ENCODE results near the gene PDE7B. TPM values are rescaled to one million over a fixed set of nuclear protein-coding genes. Genes with fewer than 3 reads are reported as not detected.
A peak's percentile ranks its signal among the peaks of the same experiment; 100 is the strongest.
"Not testable (repeated sequence)": the region's sequence is repeated elsewhere in the genome, so short reads cannot be mapped to it uniquely, and the experiment has no call there.

Gene PDE7B
- total RNA-seq, 1 donor from 2014 or later, result 58.5 TPM

DNA sequence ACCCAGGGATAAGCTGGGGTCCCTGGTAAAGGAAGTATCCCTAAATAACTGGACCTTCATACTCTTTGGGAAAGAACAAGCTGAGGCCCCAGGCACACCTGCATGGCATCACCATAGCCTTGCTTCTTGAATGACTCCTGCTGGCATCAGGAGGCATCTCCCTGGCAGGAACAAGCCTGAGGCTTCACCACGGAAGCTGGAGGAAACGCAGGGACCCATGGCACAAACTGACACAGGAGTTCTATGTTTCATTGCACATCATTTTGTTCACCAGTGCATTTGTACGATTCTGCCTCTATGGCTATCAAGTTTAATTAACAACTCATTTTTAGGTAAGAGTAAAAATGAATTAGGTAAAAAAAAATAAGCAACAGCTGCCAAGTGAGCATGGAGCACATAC is 619 bp upstream of the PDE7B start:
- no peak for DNase-seq

DNA sequence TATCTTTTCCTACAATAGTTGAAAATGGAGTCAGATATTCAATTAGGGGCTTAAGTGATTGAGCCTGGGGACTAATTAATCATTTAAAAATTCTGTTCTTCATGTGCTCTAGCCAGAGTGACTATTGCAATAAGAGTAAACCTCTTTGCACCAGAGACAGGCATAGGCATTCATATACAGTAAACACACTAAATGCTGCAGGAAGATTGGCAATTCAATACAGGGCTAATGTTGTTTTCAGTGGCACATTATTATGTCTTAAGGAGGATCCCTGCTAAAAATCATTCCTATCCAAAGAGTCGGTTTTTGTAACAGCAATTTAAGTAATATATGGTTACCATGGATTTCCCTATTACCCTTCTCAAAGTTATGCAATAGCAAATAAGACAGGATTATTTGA is 1.2 kb downstream of the PDE7B start:
- DNase-seq, result no peak

DNA sequence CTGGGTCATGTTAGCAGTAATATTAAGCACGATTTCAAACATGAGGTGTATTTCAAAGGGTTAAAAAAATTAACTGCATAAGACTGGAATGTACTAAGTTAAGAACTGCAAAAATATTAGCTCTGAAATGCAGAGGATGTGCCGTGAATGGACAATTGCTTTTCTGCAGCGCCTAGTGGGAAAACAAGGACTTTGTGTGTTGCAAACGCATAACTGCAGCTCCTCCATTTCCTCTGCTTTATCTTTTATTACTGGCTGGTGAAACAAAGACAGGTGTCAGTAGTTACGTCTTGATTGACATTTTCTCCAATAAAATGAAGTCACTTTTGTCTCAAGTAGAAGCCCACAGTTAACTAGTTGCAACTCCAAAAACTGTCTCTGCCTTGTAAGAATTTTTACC is 1.7 kb downstream of the PDE7B start:
- DNase-seq, result peak; percentile 45

DNA sequence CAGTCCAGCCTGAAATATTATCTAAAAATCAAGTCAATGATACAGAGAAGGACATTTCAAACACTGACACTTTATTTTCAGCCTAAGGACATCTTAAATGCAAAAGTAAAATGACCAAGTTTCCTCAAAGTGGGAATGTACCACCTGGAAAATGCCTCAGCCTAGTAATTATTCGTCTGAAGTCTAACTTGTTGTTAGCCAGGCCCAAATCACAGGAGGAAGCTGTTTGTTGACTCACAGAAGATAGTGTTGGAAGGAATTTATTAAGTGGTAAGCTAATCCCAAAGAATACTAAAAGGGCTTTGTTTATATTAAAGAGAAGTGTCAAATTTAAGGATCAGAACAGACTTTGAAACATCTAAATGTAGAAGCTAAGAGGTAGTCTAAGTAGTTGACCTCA is 2.5 kb downstream of the PDE7B start:
- peak; percentile 13 for DNase-seq

DNA sequence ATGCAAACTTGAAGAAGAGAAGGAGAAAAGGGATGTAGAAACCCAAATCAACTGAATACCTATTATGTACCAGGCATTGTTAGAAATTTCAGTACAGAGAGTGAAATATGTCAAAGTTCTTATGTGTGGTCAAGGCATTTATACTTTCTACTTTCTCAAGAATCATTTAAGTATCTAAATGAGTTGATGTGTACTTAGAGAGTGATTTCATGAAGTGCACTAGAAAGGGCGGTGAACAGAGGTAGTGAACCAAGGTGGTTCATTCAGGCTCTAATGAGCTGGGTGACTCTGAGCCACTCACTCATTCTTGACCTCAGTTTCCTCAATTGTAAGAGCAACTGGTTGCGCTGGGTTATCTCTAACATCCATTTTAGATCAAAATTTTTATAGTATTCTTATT is 3.3 kb downstream of the PDE7B start:
- DNase-seq, result no peak

DNA sequence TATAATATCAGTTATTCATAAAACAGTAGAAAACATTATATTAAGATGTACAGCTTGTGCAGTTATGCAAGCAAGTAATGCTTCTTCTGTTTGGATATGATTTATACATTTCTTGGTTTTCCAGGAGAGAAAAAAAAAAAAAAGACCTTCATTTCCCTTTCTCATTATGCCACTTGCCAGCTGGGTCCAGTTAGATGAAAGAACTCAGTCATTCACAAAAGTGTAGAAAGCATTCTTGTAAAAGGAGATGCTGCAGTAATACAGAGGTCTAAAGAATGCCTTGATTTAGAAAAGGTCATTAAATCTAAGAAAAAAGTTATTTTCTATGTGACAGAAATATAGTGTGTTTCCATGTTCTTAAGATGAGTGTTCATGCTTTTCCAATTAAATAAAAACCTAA is 7.4 kb downstream of the PDE7B start:
- no peak for DNase-seq

DNA sequence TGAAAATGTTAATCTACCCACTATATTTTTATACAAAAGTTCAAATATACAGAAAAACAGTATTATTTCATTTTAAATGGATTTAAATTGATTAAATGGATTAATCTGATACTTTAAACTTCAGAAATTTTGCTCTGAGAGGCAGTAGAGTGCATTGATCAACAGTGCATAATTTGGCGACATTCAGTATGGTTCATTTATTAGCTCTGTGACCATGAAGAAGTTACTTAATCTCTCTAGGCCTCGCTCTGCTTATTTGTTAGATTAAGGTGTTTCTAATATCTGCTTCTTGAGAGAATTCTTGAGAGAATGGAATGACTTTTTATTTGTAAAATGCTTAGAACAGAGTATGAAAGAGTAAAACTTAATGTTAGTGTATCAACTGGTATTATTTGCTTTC is 8.9 kb downstream of the PDE7B start:
- DNase-seq, result no peak

DNA sequence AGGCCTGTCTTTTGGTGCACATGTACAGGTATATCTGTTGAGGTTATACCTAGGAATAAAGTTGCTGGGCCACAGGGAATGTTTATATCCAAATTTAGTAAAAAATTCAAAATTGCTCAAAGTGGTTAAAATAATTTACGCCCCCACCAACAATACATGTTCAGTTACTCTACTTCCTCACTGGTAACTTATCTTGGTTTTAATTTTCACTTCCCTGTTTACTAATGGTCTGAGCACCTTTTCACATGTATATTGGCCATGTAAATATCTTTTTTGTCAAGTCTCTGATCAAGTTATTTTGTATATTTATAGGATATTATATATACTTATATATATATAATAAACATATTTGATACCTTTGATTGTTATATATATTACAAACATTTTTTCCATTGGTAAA is 9.7 kb downstream of the PDE7B start:
- no peak for DNase-seq

DNA sequence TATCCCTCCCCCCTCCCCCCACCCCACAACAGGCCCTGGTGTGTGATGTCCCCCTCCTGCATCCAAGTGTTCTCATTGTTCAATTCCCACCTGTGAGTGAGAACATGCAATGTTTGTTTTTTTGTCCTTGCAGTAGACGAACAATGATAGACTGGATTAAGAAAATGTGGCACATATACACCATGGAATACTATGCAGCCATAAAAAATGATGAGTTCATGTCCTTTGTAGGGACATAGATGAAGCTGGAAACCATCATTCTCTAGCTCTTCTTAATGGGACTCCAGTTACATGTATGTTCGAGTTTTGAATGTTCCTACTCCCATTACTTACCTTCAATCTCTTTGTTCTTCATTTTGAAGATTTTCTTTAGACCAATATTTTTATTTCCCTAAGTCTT is 13.4 kb downstream of the PDE7B start:
- DNase-seq, result not testable (repeated sequence)

DNA sequence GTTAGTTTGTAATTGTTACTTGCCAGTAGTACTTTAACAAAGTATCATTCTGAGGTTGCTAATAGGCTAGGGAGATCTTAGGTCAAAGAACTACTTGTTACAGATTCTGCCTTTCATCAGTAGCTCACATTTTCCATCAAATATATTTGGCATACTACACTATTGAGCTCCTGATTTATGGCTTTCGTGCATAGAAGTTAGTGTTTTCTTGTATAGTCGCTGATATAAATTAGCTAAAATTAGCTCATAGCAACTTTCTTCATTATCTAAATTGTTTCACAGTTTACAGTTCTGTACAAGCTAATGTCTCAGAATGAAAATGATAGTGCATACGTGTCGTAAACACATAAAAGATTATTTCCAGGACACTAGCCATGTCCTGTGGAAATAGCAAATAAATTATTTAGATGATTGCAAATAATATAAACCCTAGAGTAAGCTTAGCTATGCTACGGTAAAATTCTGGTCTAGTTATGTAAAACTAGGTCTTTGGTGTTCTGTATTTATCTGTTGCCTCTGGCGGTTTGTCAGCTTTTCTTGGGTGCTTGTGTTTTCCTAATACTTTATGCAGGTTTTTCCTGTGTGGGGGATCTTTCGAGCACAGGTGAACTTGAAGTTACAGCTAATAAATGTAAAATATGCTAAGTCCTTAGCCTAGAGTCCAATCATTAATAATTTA is 15.1 kb downstream of the PDE7B start:
- no peak for DNase-seq

DNA sequence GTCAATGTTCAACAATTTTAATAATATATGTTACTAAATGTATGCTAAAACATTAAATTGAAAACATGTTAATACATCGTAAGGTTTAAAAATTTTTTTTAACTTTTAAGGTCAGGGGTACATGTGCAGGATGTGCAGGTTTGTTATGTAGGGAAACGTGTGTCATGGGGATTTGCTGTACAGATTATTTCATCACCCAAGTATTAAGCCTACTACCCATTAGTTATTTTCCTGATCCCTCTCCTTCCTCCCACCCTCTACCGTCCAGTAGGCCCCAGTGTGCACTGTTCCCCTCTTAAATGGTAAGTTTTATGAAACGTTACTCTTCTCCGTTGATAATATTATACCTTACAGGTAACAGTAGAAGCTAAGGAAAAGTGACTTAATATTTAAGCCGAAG is 15.8 kb downstream of the PDE7B start:
- no peak for DNase-seq

DNA sequence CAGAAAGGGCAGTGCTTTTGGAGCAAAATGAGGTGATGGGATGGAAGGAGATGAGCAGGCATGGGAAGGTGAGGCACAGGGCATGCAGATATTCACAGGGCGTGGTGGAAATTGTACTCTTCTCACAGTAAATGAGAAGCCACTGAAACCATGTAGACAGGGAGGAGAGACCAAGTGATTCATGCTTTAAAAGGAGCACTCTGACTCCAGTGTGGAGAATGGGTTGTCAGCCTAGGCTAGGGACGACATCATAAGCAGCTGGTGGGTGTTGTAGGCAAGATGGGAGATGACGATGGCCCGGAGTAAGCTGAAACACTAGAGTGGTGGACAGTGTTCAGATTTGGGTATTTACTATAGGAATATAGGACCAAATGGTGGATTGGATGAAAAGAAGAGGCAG is 18.4 kb downstream of the PDE7B start:
- DNase-seq, result no peak

DNA sequence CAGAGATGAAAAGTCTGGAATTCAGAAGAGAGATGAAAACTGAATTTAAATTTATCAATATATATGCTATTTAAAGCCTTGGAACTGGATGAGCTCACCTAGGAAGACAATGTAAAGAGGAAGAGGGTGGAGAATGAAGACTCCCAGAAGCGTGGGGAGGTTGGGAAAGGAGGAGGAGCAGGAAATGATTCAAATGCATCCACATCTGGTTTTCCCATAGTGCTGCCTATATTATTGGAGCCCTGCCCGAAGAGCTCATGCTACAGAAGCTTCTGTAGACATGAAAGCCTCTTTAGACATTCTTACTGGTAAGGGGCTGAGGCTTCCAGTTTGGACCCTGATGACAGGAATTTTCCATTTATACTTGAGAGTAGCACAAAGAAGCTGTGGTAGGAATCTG is 19.2 kb downstream of the PDE7B start:
- peak; percentile 68 for DNase-seq

DNA sequence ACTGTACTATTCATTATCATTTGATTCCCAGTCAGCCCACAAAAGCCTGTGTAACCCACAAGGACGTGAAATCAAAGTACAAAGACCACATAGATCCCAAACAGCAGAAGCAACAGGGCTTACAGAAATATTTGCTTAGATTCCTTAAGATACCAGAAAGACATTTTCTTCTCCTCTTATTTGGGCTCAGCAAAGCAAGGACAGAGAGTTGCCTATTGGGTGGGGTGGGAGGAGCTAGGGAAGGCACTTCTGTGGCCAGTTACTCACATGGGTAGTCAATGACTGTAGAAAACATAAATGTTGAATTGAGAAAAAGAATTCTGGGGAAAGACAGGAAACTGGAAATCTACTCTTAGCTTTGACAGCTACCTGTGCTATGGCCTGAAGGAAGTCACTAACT is 19.8 kb downstream of the PDE7B start:
- no peak for DNase-seq

DNA sequence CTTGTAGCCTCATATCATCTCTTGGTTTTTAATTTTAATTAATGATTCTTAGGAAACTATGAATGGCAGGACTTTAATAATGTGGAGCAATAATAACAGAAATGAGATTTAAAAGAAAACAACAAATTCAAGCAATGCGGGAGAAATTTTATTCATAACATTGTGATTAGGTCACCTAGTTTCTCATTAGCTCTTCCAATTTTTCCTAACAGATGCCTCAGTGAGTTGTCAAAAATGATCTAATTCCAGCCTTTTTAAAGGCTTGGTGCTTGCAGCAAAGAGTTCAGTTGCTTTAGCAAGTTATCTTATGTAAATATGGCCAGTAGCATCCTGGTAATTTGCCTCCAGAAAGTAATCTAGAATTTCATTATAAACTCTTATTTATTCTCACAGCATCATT is 20.4 kb downstream of the PDE7B start:
- DNase-seq, result no peak

DNA sequence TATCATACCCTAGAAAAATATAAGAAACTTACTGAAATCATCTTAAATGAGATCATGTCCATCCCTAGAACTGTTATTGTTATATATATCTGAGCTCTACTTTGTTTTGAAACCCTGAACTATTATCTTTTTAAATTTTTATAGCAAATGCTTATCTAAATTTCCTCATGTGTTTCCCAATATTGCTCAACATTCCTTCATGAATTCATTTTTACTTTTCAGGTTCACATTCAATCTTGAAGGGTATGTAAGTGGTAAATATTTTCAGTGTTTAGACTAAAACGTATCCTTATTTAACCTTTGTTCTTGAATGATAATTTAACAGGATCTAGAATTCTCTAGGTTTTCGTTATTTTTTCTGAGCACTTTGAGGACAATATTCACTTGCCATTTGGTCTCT is 23.9 kb downstream of the PDE7B start:
- DNase-seq, result no peak

DNA sequence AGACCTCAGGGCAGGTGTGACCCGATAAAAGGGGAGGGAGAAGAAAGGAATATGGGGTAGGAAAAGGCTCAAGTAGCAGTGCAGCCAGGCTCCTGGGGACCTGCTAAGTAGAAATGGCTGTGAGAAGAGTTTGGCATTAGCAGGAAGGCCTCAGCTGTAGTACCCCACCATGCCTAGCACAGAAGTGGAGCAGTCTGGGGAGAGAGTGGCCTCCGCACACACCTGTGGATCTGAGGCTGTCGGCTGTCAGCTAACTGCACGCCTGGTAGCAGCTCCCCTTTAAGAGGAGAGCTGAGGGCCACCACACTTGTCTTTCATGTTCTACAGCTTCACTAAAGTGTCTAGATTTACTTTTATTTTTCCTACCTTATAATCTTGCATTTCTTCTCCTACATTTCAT is 24.6 kb downstream of the PDE7B start:
- no peak for DNase-seq

DNA sequence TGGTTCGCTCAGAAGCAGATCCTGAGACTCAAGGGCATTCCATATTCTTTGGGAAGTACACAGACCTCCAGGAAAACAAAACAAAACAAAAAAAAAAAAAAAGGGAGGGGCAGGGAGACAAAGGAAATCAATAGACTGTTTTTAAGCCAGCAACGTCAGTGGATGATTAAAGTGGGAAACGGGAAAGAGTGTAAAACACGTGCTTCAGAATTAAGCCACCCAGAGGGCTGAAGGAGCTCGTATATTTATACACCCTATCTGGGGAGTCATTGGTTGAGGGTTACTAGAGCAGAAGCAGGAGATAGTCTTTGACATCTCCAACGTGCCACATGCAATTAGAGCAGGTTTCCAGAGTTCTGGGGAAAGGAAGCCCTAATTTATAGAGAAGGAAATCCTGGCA is 26.2 kb downstream of the PDE7B start:
- no peak for DNase-seq

DNA sequence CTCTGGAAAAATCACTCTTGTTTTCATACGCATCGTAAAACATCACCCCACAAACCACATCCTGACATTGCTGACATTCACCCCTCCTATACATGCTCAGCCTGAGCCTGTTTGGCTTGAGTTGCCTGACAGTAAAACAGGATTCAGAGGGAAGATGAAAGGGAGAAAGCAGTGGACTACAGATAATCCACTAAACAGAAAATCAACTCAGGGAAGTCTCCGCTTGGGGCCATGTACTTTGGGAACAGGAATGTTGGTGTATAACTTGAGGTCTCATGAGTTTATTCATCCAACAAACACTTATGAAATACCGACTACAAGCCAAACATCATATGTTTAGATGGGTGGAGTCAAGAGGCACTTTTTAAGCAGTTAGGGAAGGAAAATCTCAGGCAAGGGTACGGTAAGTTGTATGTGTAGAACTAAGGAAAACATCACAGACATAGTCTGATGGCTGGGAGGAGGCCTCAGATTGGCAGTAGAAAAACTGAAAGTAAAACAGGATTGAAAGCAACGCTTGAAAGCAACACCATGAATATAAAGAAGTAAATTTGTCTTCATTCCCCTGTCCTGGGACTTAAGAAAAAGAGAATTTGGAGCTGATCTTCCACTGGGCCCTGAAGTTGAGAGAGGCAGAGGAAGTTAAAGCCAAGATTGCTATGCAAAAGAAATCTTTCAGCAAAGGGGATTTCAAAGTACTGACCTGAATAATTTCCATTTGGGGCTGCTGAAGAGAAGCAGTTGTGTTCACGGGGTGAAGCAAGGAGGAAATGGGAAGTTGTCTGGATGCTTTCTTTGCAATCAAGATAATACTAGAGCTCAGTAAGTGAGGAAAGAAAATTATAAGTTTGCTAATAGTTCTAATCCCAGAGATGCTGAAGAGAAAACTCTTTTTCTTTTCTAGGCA is 28.8 kb downstream of the PDE7B start:
- DNase-seq, result peak; percentile 12

DNA sequence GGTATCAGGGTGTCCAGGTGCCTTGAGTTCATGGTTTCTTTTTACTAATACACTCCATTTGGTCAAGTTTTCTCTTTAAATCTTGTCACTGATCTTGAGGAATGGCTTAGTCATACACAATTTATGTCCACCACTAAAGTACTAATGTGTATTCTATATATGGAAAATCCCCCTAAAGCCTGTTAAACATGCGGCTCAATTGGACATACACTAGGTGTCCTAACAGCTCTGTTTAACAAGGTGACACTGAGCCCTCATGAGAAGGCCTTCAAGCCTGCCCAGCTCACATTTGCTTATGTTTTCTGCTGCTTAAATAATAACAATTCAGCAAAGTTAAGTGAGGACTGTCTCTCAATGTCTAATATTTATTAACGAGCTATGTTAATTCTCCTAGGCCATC is 31.5 kb downstream of the PDE7B start:
- no peak for DNase-seq

DNA sequence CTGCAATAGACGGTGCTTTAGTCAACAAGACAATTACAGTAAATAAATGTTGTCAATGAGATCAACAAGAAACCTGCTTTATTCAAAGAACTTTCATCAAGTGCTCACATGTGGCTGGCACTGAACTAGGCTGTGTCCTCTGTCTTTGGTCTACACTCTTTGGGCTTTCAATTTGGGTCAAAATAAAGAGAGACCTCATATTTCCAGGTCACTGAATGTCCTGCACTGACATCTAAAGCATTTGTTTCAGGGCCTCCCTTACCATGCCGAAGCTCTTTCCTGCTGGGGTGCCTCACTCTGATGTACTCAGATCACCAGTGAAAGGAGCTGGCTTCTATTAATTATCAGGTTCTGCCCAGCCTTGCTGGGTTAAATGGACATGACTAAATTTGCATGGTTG is 32.0 kb downstream of the PDE7B start:
- no peak for DNase-seq

DNA sequence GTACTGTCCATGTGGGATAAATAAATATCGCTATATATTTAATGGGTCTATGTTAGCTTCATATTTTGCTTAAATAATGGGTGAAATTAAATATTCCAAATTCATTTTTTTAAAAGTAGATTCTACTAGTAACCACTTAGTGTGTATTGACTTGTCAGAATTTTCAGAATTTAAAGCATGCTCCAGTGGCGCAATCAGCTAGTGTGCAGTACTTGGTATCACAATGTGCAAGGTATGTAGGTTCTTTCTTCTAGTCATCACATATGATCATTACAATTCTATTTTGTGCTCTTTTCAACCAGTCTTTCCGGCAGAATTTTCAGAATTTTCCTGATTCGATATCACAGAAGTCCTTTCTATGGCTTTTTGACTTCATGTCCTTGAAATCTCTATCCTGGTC is 32.6 kb downstream of the PDE7B start:
- no peak for DNase-seq

DNA sequence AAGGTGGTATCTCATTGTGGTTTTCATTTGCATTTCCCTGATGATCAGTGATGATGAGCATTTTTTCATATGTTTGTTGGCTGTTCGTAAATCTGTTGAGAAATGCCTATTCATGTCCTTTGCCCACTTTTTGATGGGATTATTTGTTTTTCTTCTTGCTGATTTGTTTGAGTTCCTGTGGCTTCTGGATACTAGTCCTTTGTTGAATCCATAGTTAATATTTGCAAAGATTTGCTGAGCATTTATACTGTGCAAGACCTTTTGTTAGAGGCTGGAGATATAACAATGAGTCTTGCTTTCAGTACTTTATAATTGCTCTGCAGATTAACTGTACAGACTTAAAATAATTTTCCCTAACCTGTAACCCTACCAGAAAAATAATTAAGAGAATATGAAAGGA is 35.6 kb downstream of the PDE7B start:
- DNase-seq, result no peak

DNA sequence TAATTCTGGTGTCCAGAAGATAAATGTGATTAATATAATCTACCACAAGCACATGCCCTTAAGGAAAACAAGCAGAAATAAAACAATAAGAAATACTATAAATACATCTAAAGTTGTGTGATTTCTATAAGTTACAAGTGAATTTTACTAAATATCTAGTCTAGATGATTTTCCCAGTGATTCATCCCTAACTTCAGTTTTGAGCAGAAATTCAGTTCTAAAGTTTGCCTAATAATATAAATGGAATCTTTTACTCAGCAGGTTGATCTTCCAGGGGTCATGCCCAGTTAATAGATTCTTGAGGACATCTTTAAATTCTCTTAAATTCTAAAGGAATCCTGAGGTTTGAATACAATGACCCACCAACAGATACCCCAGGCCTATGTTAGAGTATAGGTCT is 37.3 kb downstream of the PDE7B start:
- DNase-seq, result no peak

All from dermis blood vessel endothelial cell (primary cell).